Kidney capillary endothelial cell (primary cell): ENCODE data around the gene PCP2.

Source experiments
- DNase-seq: peaks from one replicate; pipeline ENCODE4 v3.0.0-alpha.2; 2018; ENCODE audit warnings: low spot score

The PCP2 gene

GRCh38 chr19:7633698-7634097 lies at the start of gene PCP2:
Gene PCP2 (minus strand): TSS chr19:7633719. CDS start chr19:7633457, 262 bp downstream.
- no peak for DNase-seq

GRCh38 chr19:7682175-7682855 lies 48.8 kb upstream of the PCP2 start:
- no peak for DNase-seq

GRCh38 chr19:7681340-7682174 lies 48.0 kb upstream of the PCP2 start:
- peak; percentile 76 for DNase-seq

- peak; percentile 75 for DNase-seq
Observed at GRCh38 chr19:7680606-7681339, 47.3 kb upstream of the PCP2 start, which contains the start of gene TRAPPC5. Gene TRAPPC5 (plus strand): TSS chr19:7680833. CDS start chr19:7682254, 1,421 bp downstream.

GRCh38 chr19:7679771-7680605 lies 46.5 kb upstream of the PCP2 start:
- DNase-seq = no peak

GRCh38 chr19:7678971-7679751 lies 45.6 kb upstream of the PCP2 start:
- peak; percentile 14 for DNase-seq

- DNase-seq = no peak
Observed at GRCh38 chr19:7677669-7678311, 44.3 kb upstream of the PCP2 start.

- DNase-seq = no peak
Observed at GRCh38 chr19:7676854-7677253, 43.3 kb upstream of the PCP2 start, which contains the start of gene MCEMP1. Gene MCEMP1 (plus strand): TSS chr19:7677090. CDS start chr19:7677121, 31 bp downstream.

- no peak for DNase-seq
Observed at GRCh38 chr19:7676376-7676775, 42.9 kb upstream of the PCP2 start.

- peak; percentile 44 for DNase-seq
Observed at GRCh38 chr19:7674010-7675005, 40.8 kb upstream of the PCP2 start.

- DNase-seq = no peak
Observed at GRCh38 chr19:7672522-7672921, 39.0 kb upstream of the PCP2 start.

GRCh38 chr19:7670790-7671189 lies 37.3 kb upstream of the PCP2 start:
- no peak for DNase-seq

GRCh38 chr19:7670150-7670783 lies 36.7 kb upstream of the PCP2 start:
- no peak for DNase-seq

- DNase-seq = no peak
Observed at GRCh38 chr19:7669641-7670040, 36.1 kb upstream of the PCP2 start.

GRCh38 chr19:7668842-7669241 lies 35.3 kb upstream of the PCP2 start, which contains the start of gene RETN:
Gene RETN (plus strand): TSS chr19:7669049. CDS start chr19:7669327, 278 bp downstream.
- no peak for DNase-seq

- DNase-seq = no peak
Observed at GRCh38 chr19:7665076-7665475, 31.6 kb upstream of the PCP2 start.

- no peak for DNase-seq
Observed at GRCh38 chr19:7663706-7664105, 30.2 kb upstream of the PCP2 start.

GRCh38 chr19:7662657-7663056 lies 29.1 kb upstream of the PCP2 start:
- no peak for DNase-seq
